GM19328 (cell line): ENCODE measurements around the gene FBXW7.

Experiments
- ATAC-seq: cut with Tn5 transposase; IDR thresholded peaks from one replicate; pipeline ENCODE4 v1.9.1; 2021; ENCODE audit warnings: mild to moderate bottlenecking, moderate library complexity; ENCODE audit not compliant: unreplicated experiment

Gene FBXW7

GRCh38 chr4:152380919-152381318, 155.0 kb downstream of the FBXW7 start:
- ATAC-seq, result no peak

- no peak for ATAC-seq
Measured at GRCh38 chr4:152380185-152380584, 155.7 kb downstream of the FBXW7 start.

GRCh38 chr4:152374606-152375285, 161.1 kb downstream of the FBXW7 start:
- no peak for ATAC-seq

- ATAC-seq, result no peak
Measured at GRCh38 chr4:152374153-152374552, 161.7 kb downstream of the FBXW7 start.

GRCh38 chr4:152372444-152372843, 163.4 kb downstream of the FBXW7 start:
- ATAC-seq, result no peak

- no peak for ATAC-seq
Measured at GRCh38 chr4:152369902-152370295, 166.0 kb downstream of the FBXW7 start.

- no peak for ATAC-seq
Measured at GRCh38 chr4:152369203-152369901, 166.5 kb downstream of the FBXW7 start.

GRCh38 chr4:152368001-152368400, 167.9 kb downstream of the FBXW7 start:
- ATAC-seq, result no peak

- no peak for ATAC-seq
Measured at GRCh38 chr4:152364883-152365282, 171.0 kb downstream of the FBXW7 start.

- no peak for ATAC-seq
Measured at GRCh38 chr4:152364383-152364782, 171.5 kb downstream of the FBXW7 start.

- ATAC-seq, result no peak
Measured at GRCh38 chr4:152363904-152364303, 172.0 kb downstream of the FBXW7 start.

GRCh38 chr4:152363086-152363485, 172.8 kb downstream of the FBXW7 start:
- no peak for ATAC-seq

- ATAC-seq, result no peak
Measured at GRCh38 chr4:152360045-152360410, 175.9 kb downstream of the FBXW7 start.

- no peak for ATAC-seq
Measured at GRCh38 chr4:152359208-152360044, 176.5 kb downstream of the FBXW7 start.

- ATAC-seq, result no peak
Measured at GRCh38 chr4:152357206-152357605, 178.7 kb downstream of the FBXW7 start.

GRCh38 chr4:152356428-152357034, 179.4 kb downstream of the FBXW7 start:
- ATAC-seq, result no peak

- peak; percentile 61 for ATAC-seq
Measured at GRCh38 chr4:152352622-152353116, 183.2 kb downstream of the FBXW7 start.

- ATAC-seq, result no peak
Measured at GRCh38 chr4:152352215-152352614, 183.7 kb downstream of the FBXW7 start.

- no peak for ATAC-seq
Measured at GRCh38 chr4:152351080-152351479, 184.8 kb downstream of the FBXW7 start.

- ATAC-seq, result no peak
Measured at GRCh38 chr4:152348670-152349069, 187.2 kb downstream of the FBXW7 start.

GRCh38 chr4:152346979-152347378, 188.9 kb downstream of the FBXW7 start:
- no peak for ATAC-seq
